Natural killer cell (primary cell): Measurements from ENCODE around the gene MYO7B. TPM values are rescaled to one million over a fixed set of nuclear protein-coding genes. Genes with fewer than 3 reads are reported as not detected.
A peak's percentile ranks its signal among the peaks of the same experiment; 100 is the strongest.

Experiments used
- ATAC-seq, 3 donors: fragments of 150-1000 bp in 2 of 3; fragments of 200-7000 bp in 1 of 3; cut with Tn5 transposase; 1 replicate in 1 of 3; 2 replicates in 2 of 3; pipeline ENCODE4 v1.10.0; 2021; ENCODE audit warnings: mild to moderate bottlenecking in 2 of 3, moderate library complexity in 2 of 3
- DNase-seq, 2 donors: peaks; one replicate each; pipeline versions ENCODE4 v3.0.0 to v3.0.0-alpha.2; 2013 to 2021; ENCODE audit warnings: mixed read lengths in 1 of 2
- H3K27ac ChIP-seq: one replicate; pipeline ENCODE4 v1.5.1; 2013; ENCODE audit warnings: mild to moderate bottlenecking, low read length
- H3K27me3 ChIP-seq: one replicate; pipeline ENCODE4 v1.6.1; 2013; ENCODE audit warnings: low read length; ENCODE audit not compliant: control insufficient read depth, insufficient read depth
- H3K36me3 ChIP-seq: one replicate; pipeline ENCODE4 v1.6.1; 2013; ENCODE audit warnings: low read length; ENCODE audit not compliant: control insufficient read depth, insufficient read depth
- H3K4me1 ChIP-seq: one replicate; pipeline ENCODE4 v1.6.1; 2013; ENCODE audit warnings: low read length; ENCODE audit not compliant: control insufficient read depth, insufficient read depth
- H3K4me3 ChIP-seq: one replicate; pipeline ENCODE4 v1.5.1; 2013; ENCODE audit warnings: low read length
- H3K9me3 ChIP-seq: one replicate; pipeline ENCODE4 v1.6.1; 2013; ENCODE audit warnings: low read length; ENCODE audit not compliant: control insufficient read depth, insufficient read depth
- H3K27ac Mint-ChIP-seq, 2 donors: one replicate each; pipeline ENCODE4 v1.8.0; 2022; ENCODE audit warnings: mild to moderate bottlenecking in 2 of 2, mixed read lengths in 2 of 2, moderate library complexity in 1 of 2
- H3K27me3 Mint-ChIP-seq, 2 donors: one replicate each; pipeline ENCODE4 v1.8.0; 2022; ENCODE audit warnings: low read depth in 2 of 2, mixed read lengths in 2 of 2
- H3K36me3 Mint-ChIP-seq: one replicate; pipeline ENCODE4 v1.8.0; 2022; ENCODE audit warnings: mixed read lengths
- H3K4me1 Mint-ChIP-seq, 2 donors: one replicate each; pipeline ENCODE4 v1.8.0; 2022; ENCODE audit warnings: mixed read lengths in 2 of 2
- H3K4me3 Mint-ChIP-seq: one replicate; pipeline ENCODE4 v1.8.0; 2022; ENCODE audit warnings: mild to moderate bottlenecking, moderate library complexity, mixed read lengths
- H3K9me3 Mint-ChIP-seq, 2 donors: one replicate each; pipeline ENCODE4 v1.8.0; 2022; ENCODE audit warnings: mixed read lengths in 2 of 2
- CTCF ChIP-seq: fragments of 200-600 bp; IDR thresholded peaks from one replicate; pipeline ENCODE4 v1.8.0; 2022; ENCODE audit warnings: antibody characterized with exemption
- WGBS: methylation state at CpG from one replicate; pipeline ENCODE4 v1.1.7; 2013; ENCODE audit warnings: missing lambda C conversion rate; ENCODE audit not compliant: insufficient coverage; 5-methylcytosine and 5-hydroxymethylcytosine counted together
- intact Hi-C: fragments of 100-400 bp; cut with micrococcal nuclease; formaldehyde crosslinking; loops from one replicate; pipeline ENCODE4 v1.14.2; 2022
- total RNA-seq, 4 donors: library from RNA; stranded (reverse); fragments of 120-200 nt in 1 of 4; gene quantifications; one replicate each; pipeline versions ENCODE4 v1.2.3 to v1.2.4, GENCODE V29; 2013 to 2022

MYO7B gene
- total RNA-seq, 3 donors from 2014 or later (not counting 1 experiment from before 2014, with no cell fraction given) = 0.14 to 0.45 (median 0.25) TPM

DNA sequence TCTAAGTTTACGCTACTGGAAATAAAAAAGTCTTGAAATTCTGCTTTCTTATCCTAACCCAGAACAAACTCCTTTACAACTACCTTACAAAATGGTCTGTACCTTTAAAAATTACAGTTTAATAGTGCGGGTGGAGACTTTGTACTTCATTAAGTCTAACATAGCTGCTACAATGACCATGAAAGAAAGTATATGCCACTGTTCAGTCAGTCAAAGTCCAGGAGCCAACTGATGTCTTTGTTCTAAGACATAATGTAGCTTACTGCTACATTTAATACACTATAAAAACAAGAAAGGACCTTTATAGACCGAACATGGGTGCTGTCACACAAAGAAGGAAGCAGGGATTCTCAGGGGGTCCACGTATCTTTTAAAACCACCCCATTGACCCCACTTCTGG, 45.2 kb upstream of the MYO7B start:
- Mint-ChIP-seq H3K9me3 (no peaks in the 10 kb centered on the region), H3K4me1 (peaks cover 22 to 27% of the 10 kb centered on the region in 2 donors), H3K36me3 (peaks cover 26% of the 10 kb centered on the region), H3K27me3 (no peaks in the 10 kb centered on the region), H3K27ac (no peak overlapping the region), H3K4me3 (no peak overlapping the region)
- Histone ChIP-seq H3K27me3 (no peaks in the 10 kb centered on the region), H3K36me3 (peaks cover 79% of the 10 kb centered on the region), H3K4me3 (no peak overlapping the region), H3K4me1 (peaks cover 13% of the 10 kb centered on the region), H3K27ac (no peak overlapping the region), H3K9me3 (no peaks in the 10 kb centered on the region)
- DNase-seq = no peak
- no peak for ATAC-seq
- intact Hi-C loops = no loop called here
- no peak for TF ChIP-seq CTCF
- 91% methylated on average over 3 of the region's 4 CpGs for WGBS

- H3K27me3 ChIP-seq = no peaks in the 10 kb centered on the region
- ATAC-seq (no peak), DNase-seq (no peak)
- Mint-ChIP-seq H3K4me1 (peaks cover 0 to 5% of the 10 kb centered on the region in 2 donors), H3K4me3 (no peak overlapping the region), H3K36me3 (peaks cover 48% of the 10 kb centered on the region), H3K9me3 (no peaks in the 10 kb centered on the region), H3K27me3 (no peaks in the 10 kb centered on the region), H3K27ac (peak overlapping the region; percentile 17 to 29)
- intact Hi-C loops = no loop called here
- H3K4me1 ChIP-seq = no peaks in the 10 kb centered on the region
- peaks cover 82% of the 10 kb centered on the region for H3K36me3 ChIP-seq
- H3K4me3 ChIP-seq = no peak overlapping the region
- WGBS = 93% methylated on average over 2 of the region's 2 CpGs
- TF ChIP-seq CTCF = no peak
- H3K9me3 ChIP-seq = no peaks in the 10 kb centered on the region
- H3K27ac ChIP-seq = no peak overlapping the region
These were observed 37.1 kb upstream of the MYO7B start for GRCh38 chr2:127498386-127498785.

DNA sequence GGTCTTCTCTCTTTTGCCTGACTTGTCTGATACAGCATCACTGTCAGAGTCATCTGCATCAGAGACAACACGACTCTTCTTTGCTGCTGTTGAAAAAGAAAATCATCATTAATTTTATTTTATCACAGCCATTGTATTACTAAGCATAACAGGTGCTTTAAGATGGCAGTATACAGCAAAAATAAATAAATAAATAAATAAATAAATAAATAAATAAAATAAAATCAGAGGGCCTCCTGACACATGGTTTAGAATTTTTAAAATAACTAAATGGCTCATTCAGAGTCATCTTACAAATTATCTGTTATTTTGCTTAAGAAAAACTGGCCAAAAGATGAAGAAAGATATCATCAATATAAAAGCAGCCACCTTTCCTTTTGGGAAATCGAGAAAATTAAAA, 32.0 kb upstream of the MYO7B start:
- Mint-ChIP-seq H3K27me3 (no peaks in the 10 kb centered on the region), H3K36me3 (peaks cover 53% of the 10 kb centered on the region), H3K4me1 (peaks cover 13 to 26% of the 10 kb centered on the region in 2 donors), H3K9me3 (no peaks in the 10 kb centered on the region), H3K4me3 (no peak overlapping the region), H3K27ac (peak overlapping the region; percentile 30 to 63)
- H3K9me3 ChIP-seq = no peaks in the 10 kb centered on the region
- DNase-seq (no peak), ATAC-seq (no peak)
- 100% methylated on average over 2 of the region's 2 CpGs for WGBS
- H3K4me1 ChIP-seq = no peaks in the 10 kb centered on the region
- TF ChIP-seq CTCF = no peak
- H3K36me3 ChIP-seq = peaks cover 73% of the 10 kb centered on the region
- no peaks in the 10 kb centered on the region for H3K27me3 ChIP-seq
- no peak overlapping the region for H3K27ac ChIP-seq
- H3K4me3 ChIP-seq = no peak overlapping the region
- intact Hi-C loops = no loop called here
